SK-N-MC (cell line): Measurements from ENCODE around the gene MYCBP2.

Source experiments
- EZH2 ChIP-seq: fragments of 200-600 bp; sonication (generic); IDR thresholded peaks from one replicate; pipeline ENCODE4 v1.6.1; 2017; ENCODE audit warnings: antibody characterized with exemption
- POLR2AphosphoS5 ChIP-seq: IDR thresholded peaks from 2 replicates; pipeline ENCODE4 v1.6.1; 2012; ENCODE audit warnings: mild to moderate bottlenecking, low read depth, low read length, borderline replicate concordance

DNA sequence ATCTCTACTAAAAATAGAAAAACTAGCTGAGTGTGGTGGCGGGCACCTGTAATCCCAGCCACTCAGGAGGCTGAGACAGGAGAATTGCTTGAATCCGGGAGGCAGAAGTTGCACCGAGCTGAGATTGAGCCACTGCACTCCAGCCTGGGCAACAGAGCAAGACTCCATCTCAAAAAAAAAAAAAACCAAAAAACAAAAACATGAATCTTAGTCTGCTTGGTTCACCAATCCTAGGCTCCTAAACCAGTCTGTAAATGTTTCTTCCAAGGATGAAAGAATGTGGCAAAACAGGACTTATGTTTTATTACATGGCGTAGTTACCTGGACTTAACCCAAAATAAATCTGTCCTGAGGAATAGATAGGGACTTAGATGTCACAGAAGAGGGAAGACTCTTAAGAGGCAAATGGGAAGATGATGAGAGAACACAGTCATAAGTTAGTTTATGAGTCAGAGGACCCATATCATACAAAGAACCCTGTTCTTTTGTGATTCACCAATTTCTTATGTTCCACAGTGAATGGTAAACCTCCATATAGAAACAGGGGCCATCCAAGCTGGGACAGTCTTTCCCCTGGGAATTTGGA lies 293.1 kb downstream of the MYCBP2 start:
- TF ChIP-seq POLR2AphosphoS5: no peak
- TF ChIP-seq EZH2: no peak
